HG03520 (cell line): ENCODE measurements around the gene POLDIP2.
A peak's percentile ranks its signal among the peaks of the same experiment; 100 is the strongest.

Experiments used
- ATAC-seq: cut with Tn5 transposase; IDR thresholded peaks from one replicate; pipeline ENCODE4 v1.9.1; 2021; ENCODE audit warnings: mild to moderate bottlenecking, moderate library complexity; ENCODE audit not compliant: unreplicated experiment

Gene POLDIP2

GRCh38 chr17:28357061-28357900 lies at the start of gene POLDIP2:
TSS of gene POLDIP2 (minus strand) at chr17:28357527. CDS start at chr17:28357448, 79 bp downstream.
- peak; percentile 92 for ATAC-seq

DNA sequence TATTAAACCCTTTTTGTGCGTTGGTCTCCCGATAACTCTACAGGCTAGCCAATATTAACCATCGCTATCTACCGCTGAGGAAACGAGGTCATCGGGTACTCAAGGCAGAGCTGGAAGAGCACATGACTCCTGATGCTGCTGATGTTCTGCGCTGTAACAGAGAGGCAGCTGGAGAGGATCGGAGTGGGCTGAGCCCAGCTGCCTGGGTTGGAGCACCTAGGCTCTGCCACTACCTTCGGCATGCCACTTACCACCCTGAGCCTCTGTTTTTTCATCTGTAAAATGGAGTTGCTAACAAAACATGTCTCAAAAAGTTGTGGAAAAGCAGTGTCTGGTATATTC lies 49.1 kb upstream of the POLDIP2 start:
- no peak for ATAC-seq

DNA sequence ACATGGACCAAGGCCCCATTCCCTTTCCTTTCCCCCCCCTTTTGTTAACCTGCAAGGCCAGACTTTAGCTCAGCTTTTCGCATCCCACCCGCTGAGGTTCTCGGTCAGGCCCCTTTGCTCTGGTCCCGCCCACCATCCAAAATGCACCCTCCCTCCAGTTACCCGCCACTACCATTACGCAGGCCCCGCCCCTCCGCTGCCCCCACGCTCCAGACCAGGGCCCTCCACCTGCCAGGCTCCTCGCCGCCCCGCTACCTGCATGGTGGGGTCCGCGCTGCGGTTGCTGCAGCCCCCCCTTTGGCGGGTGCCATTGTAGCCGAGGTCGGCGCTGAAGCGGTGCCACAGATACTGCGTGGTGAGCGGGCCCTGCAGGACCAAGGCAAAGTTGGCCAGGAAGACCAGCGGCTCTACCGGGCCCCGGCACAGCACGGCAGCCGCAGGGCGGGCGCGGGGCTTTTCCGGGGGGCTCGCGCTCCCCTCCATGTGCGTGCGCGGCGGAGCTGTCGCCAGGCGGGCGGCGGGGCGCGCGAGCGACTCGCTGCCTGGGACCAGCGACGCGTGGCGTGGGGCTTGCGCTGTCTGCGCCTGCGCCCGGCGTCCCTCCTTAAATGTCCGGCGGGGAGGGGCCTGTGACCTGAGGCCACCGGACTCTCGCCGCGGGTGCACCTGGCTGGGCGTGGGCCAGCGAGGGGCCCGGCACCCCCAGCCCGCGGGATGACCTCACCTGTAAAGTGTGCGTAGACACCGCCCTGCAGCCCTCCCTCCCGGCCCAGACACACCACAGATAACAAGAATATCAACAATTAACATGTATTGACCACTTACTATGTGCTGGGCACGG lies 48.5 kb upstream of the POLDIP2 start, which contains the start of gene SLC46A1:
Gene SLC46A1 (minus strand): TSS at position 581 of the 841 bp plus-strand sequence. CDS start 98 bp downstream, at position 483.
- peak; percentile 48 for ATAC-seq

- ATAC-seq, result no peak
Observed at GRCh38 chr17:28404812-28405570, 47.7 kb upstream of the POLDIP2 start.

- no peak for ATAC-seq
Observed at GRCh38 chr17:28404461-28404811, 47.1 kb upstream of the POLDIP2 start.

DNA sequence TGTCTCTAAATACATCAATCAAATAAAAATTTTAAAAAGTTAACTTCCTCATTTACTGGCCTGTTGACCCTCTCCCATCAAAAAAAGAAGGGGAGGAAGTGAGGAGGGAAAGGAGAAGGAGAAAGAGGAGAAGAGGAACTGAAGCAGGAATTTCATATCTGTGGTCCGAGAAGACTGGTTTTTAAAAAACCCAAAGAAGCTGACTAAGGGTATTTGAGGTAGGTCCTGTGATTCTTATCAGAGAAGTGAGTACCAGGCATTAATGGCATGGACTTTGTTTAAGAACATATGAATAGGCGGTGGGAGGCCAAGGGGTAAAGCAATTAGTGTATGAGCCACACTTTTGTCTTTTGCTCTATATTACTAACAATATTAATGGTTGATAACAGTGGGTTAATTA lies 46.7 kb upstream of the POLDIP2 start:
- ATAC-seq, result no peak

DNA sequence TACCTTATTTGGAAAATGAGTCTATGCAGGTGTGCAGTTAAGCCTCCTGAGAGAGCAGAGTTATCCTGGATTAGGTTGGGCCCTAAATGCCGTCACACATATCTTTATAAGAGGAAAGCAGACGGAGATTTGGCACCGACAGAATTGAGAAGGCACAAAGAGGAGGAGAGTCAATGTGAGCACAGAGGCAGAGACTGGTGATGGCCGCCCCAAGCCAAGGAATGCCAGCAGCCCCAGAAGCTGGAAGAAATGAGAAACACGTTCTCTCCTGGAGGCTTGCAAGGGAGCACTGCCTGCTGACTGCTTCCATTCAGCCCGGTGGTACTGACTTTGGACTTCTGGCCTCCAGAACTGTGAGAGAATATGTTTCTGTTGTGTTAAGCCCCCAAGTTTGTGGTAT lies 45.5 kb upstream of the POLDIP2 start:
- no peak for ATAC-seq

- ATAC-seq, result no peak
Observed at GRCh38 chr17:28402224-28402630, 44.9 kb upstream of the POLDIP2 start.

DNA sequence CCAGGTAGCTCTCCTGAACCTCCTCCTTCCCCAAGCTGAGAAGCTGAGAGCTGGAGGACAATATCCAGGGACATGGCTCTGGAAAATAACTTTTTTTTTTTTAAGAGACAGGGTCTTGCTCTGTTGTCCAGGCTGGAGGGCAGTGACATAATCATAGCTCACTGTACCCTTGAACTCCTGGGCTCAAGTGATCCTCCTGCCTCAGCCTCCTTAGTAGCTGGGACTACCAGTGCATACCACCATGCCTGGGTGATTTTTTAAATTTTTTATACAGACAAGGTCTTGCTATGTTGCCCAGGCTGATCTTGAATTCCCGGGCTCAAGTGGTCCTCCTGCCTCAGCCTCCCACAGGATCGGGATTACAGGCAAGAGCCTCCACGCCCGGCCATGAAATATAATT lies 42.5 kb upstream of the POLDIP2 start:
- no peak for ATAC-seq

- ATAC-seq, result no peak
Observed at GRCh38 chr17:28398280-28398981, 41.1 kb upstream of the POLDIP2 start.

GRCh38 chr17:28397687-28398279 lies 40.5 kb upstream of the POLDIP2 start:
- no peak for ATAC-seq

- no peak for ATAC-seq
Observed at GRCh38 chr17:28397275-28397674, 39.9 kb upstream of the POLDIP2 start.

GRCh38 chr17:28396635-28397239 lies 39.4 kb upstream of the POLDIP2 start:
- no peak for ATAC-seq

- ATAC-seq, result no peak
Observed at GRCh38 chr17:28395968-28396367, 38.6 kb upstream of the POLDIP2 start.

GRCh38 chr17:28395426-28395825 lies 38.1 kb upstream of the POLDIP2 start:
- ATAC-seq, result no peak

GRCh38 chr17:28394337-28395116 lies 37.2 kb upstream of the POLDIP2 start:
- ATAC-seq, result no peak

DNA sequence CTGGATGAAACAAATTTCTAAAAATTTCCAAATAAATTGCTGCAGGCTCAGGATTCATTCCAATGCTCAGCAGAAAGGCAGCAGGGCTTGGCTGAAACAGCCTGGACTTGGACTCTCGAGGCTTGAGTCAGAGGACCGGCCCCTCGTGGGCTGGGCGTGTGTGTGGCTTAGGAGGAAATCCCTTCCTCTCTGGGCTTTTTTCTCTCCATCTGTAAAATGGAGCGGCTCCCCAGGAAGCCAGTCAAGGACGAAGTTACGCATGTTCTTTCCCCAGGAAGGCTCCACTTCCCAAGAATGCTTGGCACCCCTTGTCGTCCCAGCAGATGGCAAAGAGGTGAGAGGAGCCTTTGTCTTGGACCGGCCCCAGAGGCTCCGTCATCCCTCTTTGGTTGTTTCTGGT lies 35.2 kb upstream of the POLDIP2 start:
- ATAC-seq, result no peak

DNA sequence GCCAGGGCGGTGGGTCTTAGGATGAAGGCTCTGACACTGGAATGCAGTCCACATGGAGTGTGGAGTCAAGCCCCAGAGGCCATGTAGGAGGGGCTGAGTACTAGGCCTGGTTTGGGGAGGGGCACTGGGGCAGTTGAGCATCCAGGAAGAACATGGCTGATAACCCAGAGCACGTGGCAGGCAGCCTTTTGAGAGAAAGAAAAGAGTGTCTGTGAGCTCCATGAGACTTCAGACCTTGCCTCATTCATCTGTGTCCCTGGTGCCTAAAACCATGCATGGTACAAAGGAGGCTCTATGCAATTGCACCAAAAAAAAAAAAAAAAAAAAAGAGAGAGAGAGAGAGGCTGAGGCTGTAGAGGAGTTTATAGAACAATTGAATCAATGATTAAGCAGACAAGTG lies 34.1 kb upstream of the POLDIP2 start:
- no peak for ATAC-seq

DNA sequence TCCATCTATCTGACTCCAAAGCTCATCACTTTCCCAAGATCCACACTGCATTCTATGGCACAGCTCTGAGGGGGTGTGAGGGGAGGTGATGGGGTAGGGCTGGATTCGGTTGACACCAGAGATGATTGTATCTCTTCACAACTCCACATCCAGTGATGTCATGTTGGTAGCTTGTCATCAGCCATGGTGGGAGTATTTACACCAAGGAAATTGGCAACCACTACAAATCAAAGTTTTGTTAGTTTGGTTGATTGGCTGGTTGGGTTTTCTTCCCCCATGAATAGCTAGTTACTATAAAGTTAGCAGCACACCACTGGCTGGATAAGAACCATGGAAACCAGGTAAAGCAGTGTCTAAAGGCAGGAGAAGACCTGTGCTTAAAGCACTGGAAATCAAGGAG lies 33.7 kb upstream of the POLDIP2 start:
- ATAC-seq, result no peak
